HG03457 (cell line): ENCODE results near the gene ALG6.
"Not testable (repeated sequence)": the region's sequence is repeated elsewhere in the genome, so short reads cannot be mapped to it uniquely, and the experiment has no call there.

Source experiments
- ATAC-seq: cut with Tn5 transposase; IDR thresholded peaks from one replicate; pipeline ENCODE4 v1.9.1; 2021; ENCODE audit warnings: moderate number of reproducible peaks; ENCODE audit not compliant: unreplicated experiment

Gene ALG6

GRCh38 chr1:63328122-63328521, 39.3 kb upstream of the ALG6 start:
- no peak for ATAC-seq

- no peak for ATAC-seq
Measured at GRCh38 chr1:63328781-63329180, 38.6 kb upstream of the ALG6 start.

GRCh38 chr1:63329621-63330330, 37.7 kb upstream of the ALG6 start:
- ATAC-seq, result no peak

- ATAC-seq, result no peak
Measured at GRCh38 chr1:63330331-63330916, 37.0 kb upstream of the ALG6 start.

- no peak for ATAC-seq
Measured at GRCh38 chr1:63342402-63342801, 25.0 kb upstream of the ALG6 start.

GRCh38 chr1:63343922-63344321, 23.5 kb upstream of the ALG6 start:
- no peak for ATAC-seq

GRCh38 chr1:63350320-63350719, 17.1 kb upstream of the ALG6 start:
- no peak for ATAC-seq

- ATAC-seq, result no peak
Measured at GRCh38 chr1:63352736-63353135, 14.7 kb upstream of the ALG6 start.

- ATAC-seq, result not testable (repeated sequence)
Measured at GRCh38 chr1:63356234-63356633, 11.2 kb upstream of the ALG6 start.

GRCh38 chr1:63359561-63359960, 7.9 kb upstream of the ALG6 start:
- no peak for ATAC-seq

GRCh38 chr1:63362073-63362472, 5.4 kb upstream of the ALG6 start:
- no peak for ATAC-seq

- ATAC-seq, result no peak
Measured at GRCh38 chr1:63362578-63362977, 4.8 kb upstream of the ALG6 start.

GRCh38 chr1:63363014-63363413, 4.4 kb upstream of the ALG6 start:
- ATAC-seq, result no peak

GRCh38 chr1:63366908-63367214, 566 bp upstream of the ALG6 start:
- ATAC-seq, result no peak

- no peak for ATAC-seq
Measured at GRCh38 chr1:63368131-63368530, 704 bp downstream of the ALG6 start.

- no peak for ATAC-seq
Measured at GRCh38 chr1:63379583-63379982, 12.2 kb downstream of the ALG6 start.

- no peak for ATAC-seq
Measured at GRCh38 chr1:63381741-63382140, 14.3 kb downstream of the ALG6 start.

- ATAC-seq, result no peak
Measured at GRCh38 chr1:63401945-63402344, 34.5 kb downstream of the ALG6 start.

GRCh38 chr1:63403386-63403785, 36.0 kb downstream of the ALG6 start:
- ATAC-seq, result no peak

- ATAC-seq, result no peak
Measured at GRCh38 chr1:63405021-63405420, 37.6 kb downstream of the ALG6 start.

- no peak for ATAC-seq
Measured at GRCh38 chr1:63405987-63406386, 38.6 kb downstream of the ALG6 start.

- no peak for ATAC-seq
Measured at GRCh38 chr1:63407002-63407401, 39.6 kb downstream of the ALG6 start.

- ATAC-seq, result no peak
Measured at GRCh38 chr1:63408331-63408730, 40.9 kb downstream of the ALG6 start.
